Skin epidermis (tissue), 12 donors: ENCODE results near the gene SHISA7.

Experiments used
- H3K27ac ChIP-seq, 21 experiments: fragments of 200-600 bp; sonication (generic) in 11 of 21; one replicate each; pipeline ENCODE4 v1.5.0; 2020; ENCODE audit warnings: mild to moderate bottlenecking in 3 of 21, inconsistent platforms in 2 of 21, moderate library complexity in 2 of 21
- H3K4me3 ChIP-seq, 7 experiments: fragments of 200-600 bp; sonication (generic) in 2 of 7; one replicate each; pipeline ENCODE4 v1.5.0; 2020; ENCODE audit warnings: inconsistent platforms in 2 of 7, mild to moderate bottlenecking in 2 of 7, moderate library complexity in 1 of 7

The SHISA7 gene

GRCh38 chr19:55443045-55443823 is at the start of gene SHISA7:
SHISA7 (minus strand) TSS chr19:55443300; CDS start chr19:55442863, 437 bp downstream.
- peak within 1 kb of the TSS in 1 of 7 experiments; percentile 12 for H3K4me3 ChIP-seq
- H3K27ac ChIP-seq: no peak within 1 kb of the TSS

GRCh38 chr19:55492362-55492944 is 49.4 kb upstream of the SHISA7 start:
- Histone ChIP-seq H3K4me3 (no peak overlapping the region), H3K27ac (peak overlapping the region in 1 of 21 experiments; percentile 31)

- peak overlapping the region in 6 of 21 experiments; percentile 14 to 49 (median 18) for H3K27ac ChIP-seq
These were observed 48.7 kb upstream of the SHISA7 start for GRCh38 chr19:55491546-55492360.

GRCh38 chr19:55490478-55491432 is 47.7 kb upstream of the SHISA7 start:
- H3K27ac ChIP-seq: peak overlapping the region in 6 of 21 experiments; percentile 14 to 49 (median 18)
- H3K4me3 ChIP-seq: no peak overlapping the region

More at GRCh38 chr19:55491546-55492360, 48.7 kb upstream of the SHISA7 start:
- no peak overlapping the region for H3K4me3 ChIP-seq

- peak overlapping the region in 3 of 21 experiments; percentile 10 to 52 (median 42) for H3K27ac ChIP-seq
- no peak overlapping the region for H3K4me3 ChIP-seq
These were observed 46.8 kb upstream of the SHISA7 start for GRCh38 chr19:55489711-55490477.

- H3K27ac ChIP-seq: peak overlapping the region in 12 of 21 experiments; percentile 14 to 89 (median 60)
- H3K4me3 ChIP-seq: no peak overlapping the region
These were observed 46.0 kb upstream of the SHISA7 start for GRCh38 chr19:55488986-55489710.

GRCh38 chr19:55487924-55488687 is 45.0 kb upstream of the SHISA7 start, which contains the start of gene SSC5D:
SSC5D (plus strand) TSS chr19:55488436; CDS start chr19:55488590, 154 bp downstream.
- H3K4me3 ChIP-seq: no peak within 1 kb of the TSS
- H3K27ac ChIP-seq: peak within 1 kb of the TSS in 20 of 21 experiments; percentile 45 to 89 (median 80)

- H3K4me3 ChIP-seq: no peak overlapping the region
- H3K27ac ChIP-seq: peak overlapping the region; percentile 44 to 89 (median 80)
These were observed 44.1 kb upstream of the SHISA7 start for GRCh38 chr19:55486971-55487923.

GRCh38 chr19:55486043-55486970 is 43.2 kb upstream of the SHISA7 start:
- Histone ChIP-seq H3K27ac (peak overlapping the region; percentile 44 to 90 (median 80)), H3K4me3 (no peak overlapping the region)

GRCh38 chr19:55485439-55486011 is 42.4 kb upstream of the SHISA7 start:
- peak overlapping the region; percentile 37 to 63 (median 45) for H3K4me3 ChIP-seq
- peak overlapping the region; percentile 45 to 90 (median 80) for H3K27ac ChIP-seq

- Histone ChIP-seq H3K4me3 (peak within 1 kb of the TSS; percentile 37 to 63 (median 45)), H3K27ac (peak within 1 kb of the TSS; percentile 45 to 90 (median 80))
These were observed 41.7 kb upstream of the SHISA7 start, which contains the start of gene NAT14 for GRCh38 chr19:55484593-55485438. NAT14 (plus strand) TSS chr19:55485188; CDS start chr19:55485709, 521 bp downstream.

GRCh38 chr19:55483706-55484592 is 40.8 kb upstream of the SHISA7 start:
- Histone ChIP-seq H3K27ac (peak overlapping the region in 8 of 21 experiments; percentile 69 to 90 (median 82)), H3K4me3 (peak overlapping the region in 6 of 7 experiments; percentile 37 to 63 (median 45))
